Measurements from ENCODE around the gene PLCB1.

PLCB1 gene

GRCh38 chr20:8670893-8671215, 538.8 kb downstream of the PLCB1 start:
- TF ChIP-seq, protein P1, sequence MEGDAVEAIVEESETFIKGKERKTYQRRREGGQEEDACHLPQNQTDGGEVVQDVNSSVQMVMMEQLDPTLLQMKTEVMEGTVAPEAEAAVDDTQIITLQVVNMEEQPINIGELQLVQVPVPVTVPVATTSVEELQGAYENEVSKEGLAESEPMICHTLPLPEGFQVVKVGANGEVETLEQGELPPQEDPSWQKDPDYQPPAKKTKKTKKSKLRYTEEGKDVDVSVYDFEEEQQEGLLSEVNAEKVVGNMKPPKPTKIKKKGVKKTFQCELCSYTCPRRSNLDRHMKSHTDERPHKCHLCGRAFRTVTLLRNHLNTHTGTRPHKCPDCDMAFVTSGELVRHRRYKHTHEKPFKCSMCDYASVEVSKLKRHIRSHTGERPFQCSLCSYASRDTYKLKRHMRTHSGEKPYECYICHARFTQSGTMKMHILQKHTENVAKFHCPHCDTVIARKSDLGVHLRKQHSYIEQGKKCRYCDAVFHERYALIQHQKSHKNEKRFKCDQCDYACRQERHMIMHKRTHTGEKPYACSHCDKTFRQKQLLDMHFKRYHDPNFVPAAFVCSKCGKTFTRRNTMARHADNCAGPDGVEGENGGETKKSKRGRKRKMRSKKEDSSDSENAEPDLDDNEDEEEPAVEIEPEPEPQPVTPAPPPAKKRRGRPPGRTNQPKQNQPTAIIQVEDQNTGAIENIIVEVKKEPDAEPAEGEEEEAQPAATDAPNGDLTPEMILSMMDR (IDR thresholded peaks at IDR 0.05; ENCODE audit: low read depth, low read length, missing control alignments) = no peak
- H3K4me3 ChIP-seq (ENCODE audit: low read depth, low read length) = no peak overlapping the region
- in situ Hi-C loops (cut with HindIII; ENCODE audit: low sequenced_read_pairs) = no loop called here
- no peak for DNase-seq (ENCODE audit: low read depth)

GRCh38 chr20:8671370-8671961, 539.4 kb downstream of the PLCB1 start:
- no peak overlapping the region for H3K4me3 ChIP-seq (ENCODE audit: low read depth, low read length)
- in situ Hi-C loops (cut with HindIII; ENCODE audit: low sequenced_read_pairs) = no loop called here
- TF ChIP-seq, protein P1 (IDR thresholded peaks at IDR 0.05; ENCODE audit: low read depth, low read length, missing control alignments) = no peak
- no peak for DNase-seq (ENCODE audit: low read depth)

GRCh38 chr20:8673116-8673515, 541.0 kb downstream of the PLCB1 start:
- DNase-seq (ENCODE audit: low read depth) = no peak
- TF ChIP-seq, protein P1 (IDR thresholded peaks at IDR 0.05; ENCODE audit: low read depth, low read length, missing control alignments) = no peak
- H3K4me3 ChIP-seq (ENCODE audit: low read depth, low read length) = no peak overlapping the region
- in situ Hi-C loops (cut with HindIII; ENCODE audit: low sequenced_read_pairs) = no loop called here

DNA sequence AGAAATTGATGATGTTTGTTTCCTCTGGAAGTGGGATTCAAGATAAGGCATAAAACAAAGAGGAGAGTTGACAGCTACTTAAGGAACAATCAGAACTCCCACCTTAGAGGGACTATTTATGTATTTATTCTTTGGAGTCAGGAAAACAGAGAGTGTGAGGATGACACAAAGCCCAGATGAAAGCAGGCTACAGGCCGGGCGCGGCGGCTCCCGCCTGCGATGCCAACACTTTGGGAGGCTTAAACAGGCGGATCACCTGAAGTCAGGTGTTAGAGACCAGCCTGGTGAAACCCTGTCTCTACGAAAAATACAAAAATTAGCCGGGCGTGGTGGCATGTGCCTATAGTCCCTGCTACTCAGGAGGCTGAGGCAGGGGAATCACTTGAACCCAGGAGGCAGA, 543.8 kb downstream of the PLCB1 start:
- H3K4me3 ChIP-seq (ENCODE audit: low read depth, low read length) = no peak overlapping the region
- no peak for DNase-seq (ENCODE audit: low read depth)
- in situ Hi-C loops (cut with HindIII; ENCODE audit: low sequenced_read_pairs) = no loop called here
- TF ChIP-seq, protein P1 (IDR thresholded peaks at IDR 0.05; ENCODE audit: low read depth, low read length, missing control alignments) = no peak

DNA sequence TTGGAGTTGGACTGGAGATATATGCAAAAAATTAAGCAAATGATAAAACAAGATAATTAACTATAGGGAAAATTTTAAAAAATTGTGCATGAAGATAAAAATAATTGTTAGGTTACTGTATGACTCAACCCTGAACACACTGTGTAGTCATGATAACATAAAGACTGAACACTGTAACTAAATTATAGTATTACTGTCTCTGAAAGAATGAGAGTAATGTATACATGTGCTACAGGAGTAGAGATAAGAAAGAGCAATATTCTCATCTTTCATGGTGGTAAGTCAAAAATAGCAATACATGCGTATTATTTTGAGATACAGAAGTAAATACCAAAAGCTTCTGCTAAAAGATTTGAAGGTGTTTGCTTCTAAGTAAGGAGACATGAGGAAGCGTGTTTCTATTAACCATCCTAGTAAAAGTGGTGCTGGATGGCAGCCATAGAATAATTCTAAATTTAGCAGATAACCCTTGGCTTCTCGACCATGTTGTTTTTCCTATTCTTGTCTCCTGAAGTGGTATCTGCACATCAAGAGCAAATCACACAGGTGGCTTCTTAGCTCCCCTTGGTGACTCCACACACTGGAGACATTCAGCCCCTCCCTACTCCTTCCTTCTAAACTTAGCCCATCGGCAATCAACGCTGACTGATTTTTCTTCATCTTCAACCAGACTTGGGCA, 546.2 kb downstream of the PLCB1 start:
- no peak for DNase-seq (ENCODE audit: low read depth)
- TF ChIP-seq, protein P1 (IDR thresholded peaks at IDR 0.05; ENCODE audit: low read depth, low read length, missing control alignments) = no peak
- H3K4me3 ChIP-seq (ENCODE audit: low read depth, low read length) = no peak overlapping the region
- in situ Hi-C loops (cut with HindIII; ENCODE audit: low sequenced_read_pairs) = no loop called here

DNA sequence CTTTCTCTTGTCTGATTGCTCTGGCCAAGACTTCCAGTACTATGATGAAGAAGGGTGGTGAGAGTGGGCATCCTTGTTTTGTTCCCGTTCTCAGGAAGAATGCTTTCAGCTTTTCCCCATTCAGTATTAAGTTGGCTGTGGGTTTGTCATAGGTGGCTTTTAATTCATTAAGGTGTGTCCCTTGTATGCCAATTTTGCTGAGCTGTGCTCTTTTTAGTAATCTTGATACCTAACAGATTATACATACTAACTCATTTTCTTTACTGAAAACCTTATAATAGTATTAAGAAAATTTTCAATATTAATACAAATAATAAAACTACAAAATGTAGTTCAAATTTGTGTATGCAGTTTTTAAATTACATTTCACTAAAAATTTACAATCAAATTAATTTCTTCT, 557.3 kb downstream of the PLCB1 start:
- in situ Hi-C loops (cut with HindIII; ENCODE audit: low sequenced_read_pairs) = no loop called here
- TF ChIP-seq, protein P1 (IDR thresholded peaks at IDR 0.05; ENCODE audit: low read depth, low read length, missing control alignments) = no peak
- no peak overlapping the region for H3K4me3 ChIP-seq (ENCODE audit: low read depth, low read length)
- DNase-seq (ENCODE audit: low read depth) = no peak
